ENCODE measurements around the gene ADGRG3.

DNA sequence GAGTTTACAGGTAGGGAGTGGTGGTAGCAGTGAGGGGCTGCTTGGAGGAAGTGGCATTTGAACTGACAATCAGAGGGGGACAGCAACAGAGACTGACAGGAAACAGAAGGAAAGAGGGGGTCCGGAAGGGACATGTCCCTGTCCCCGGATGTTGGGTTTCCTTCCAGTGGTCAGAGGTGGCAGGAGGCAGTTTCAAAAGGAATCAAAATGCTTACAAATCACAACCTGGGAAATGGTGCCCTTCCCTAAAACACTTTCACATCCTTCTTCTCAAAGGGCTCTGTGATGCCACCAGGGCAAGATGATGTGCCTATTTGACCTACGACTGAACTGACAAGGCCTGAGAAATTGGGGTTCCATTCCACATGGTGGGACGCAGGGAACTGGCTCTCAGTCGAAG is 20.0 kb upstream of the ADGRG3 start:
- TF ChIP-seq, protein P1, sequence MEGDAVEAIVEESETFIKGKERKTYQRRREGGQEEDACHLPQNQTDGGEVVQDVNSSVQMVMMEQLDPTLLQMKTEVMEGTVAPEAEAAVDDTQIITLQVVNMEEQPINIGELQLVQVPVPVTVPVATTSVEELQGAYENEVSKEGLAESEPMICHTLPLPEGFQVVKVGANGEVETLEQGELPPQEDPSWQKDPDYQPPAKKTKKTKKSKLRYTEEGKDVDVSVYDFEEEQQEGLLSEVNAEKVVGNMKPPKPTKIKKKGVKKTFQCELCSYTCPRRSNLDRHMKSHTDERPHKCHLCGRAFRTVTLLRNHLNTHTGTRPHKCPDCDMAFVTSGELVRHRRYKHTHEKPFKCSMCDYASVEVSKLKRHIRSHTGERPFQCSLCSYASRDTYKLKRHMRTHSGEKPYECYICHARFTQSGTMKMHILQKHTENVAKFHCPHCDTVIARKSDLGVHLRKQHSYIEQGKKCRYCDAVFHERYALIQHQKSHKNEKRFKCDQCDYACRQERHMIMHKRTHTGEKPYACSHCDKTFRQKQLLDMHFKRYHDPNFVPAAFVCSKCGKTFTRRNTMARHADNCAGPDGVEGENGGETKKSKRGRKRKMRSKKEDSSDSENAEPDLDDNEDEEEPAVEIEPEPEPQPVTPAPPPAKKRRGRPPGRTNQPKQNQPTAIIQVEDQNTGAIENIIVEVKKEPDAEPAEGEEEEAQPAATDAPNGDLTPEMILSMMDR (conservative IDR thresholded peaks at IDR 0.05), result no peak
- TF ChIP-seq ZFX (IDR thresholded peaks at IDR 0.05), result no peak
